ENCODE data around the gene SIX3.

DNA sequence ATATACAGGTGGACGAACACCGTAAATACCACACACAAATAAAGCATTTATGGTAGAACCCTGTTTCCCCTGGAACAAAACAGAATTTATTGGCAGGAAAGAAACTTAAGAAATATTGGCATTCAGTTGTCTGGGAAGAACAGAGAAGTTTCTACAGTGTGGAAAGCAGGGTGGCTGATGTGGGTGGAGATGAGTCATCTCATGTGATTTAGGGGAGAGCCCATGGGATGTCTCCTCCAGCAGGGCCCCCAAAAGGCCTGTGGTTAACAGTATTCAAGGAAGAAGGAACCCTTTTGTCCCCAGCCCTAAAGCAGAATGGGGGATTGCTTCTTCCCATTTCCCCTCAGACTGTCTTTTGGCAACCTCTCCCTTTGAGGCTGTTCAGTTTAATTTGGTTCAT lies 24.2 kb downstream of the SIX3 start:
- TF ChIP-seq, protein P1, sequence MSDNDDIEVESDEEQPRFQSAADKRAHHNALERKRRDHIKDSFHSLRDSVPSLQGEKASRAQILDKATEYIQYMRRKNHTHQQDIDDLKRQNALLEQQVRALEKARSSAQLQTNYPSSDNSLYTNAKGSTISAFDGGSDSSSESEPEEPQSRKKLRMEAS (IDR thresholded peaks at IDR 0.05), result no peak
- TF ChIP-seq TAF1 (IDR thresholded peaks at IDR 0.05; ENCODE audit: low read depth) (no peak), CEBPB (IDR thresholded peaks at IDR 0.05) (no peak), FOXM1 (IDR thresholded peaks at IDR 0.05; ENCODE audit: borderline replicate concordance, low read depth) (no peak), CREB1 (IDR thresholded peaks at IDR 0.05; ENCODE audit: low read depth) (no peak), EP300 (IDR thresholded peaks at IDR 0.05; ENCODE audit: borderline replicate concordance) (no peak)
- TF ChIP-seq, protein P2, sequence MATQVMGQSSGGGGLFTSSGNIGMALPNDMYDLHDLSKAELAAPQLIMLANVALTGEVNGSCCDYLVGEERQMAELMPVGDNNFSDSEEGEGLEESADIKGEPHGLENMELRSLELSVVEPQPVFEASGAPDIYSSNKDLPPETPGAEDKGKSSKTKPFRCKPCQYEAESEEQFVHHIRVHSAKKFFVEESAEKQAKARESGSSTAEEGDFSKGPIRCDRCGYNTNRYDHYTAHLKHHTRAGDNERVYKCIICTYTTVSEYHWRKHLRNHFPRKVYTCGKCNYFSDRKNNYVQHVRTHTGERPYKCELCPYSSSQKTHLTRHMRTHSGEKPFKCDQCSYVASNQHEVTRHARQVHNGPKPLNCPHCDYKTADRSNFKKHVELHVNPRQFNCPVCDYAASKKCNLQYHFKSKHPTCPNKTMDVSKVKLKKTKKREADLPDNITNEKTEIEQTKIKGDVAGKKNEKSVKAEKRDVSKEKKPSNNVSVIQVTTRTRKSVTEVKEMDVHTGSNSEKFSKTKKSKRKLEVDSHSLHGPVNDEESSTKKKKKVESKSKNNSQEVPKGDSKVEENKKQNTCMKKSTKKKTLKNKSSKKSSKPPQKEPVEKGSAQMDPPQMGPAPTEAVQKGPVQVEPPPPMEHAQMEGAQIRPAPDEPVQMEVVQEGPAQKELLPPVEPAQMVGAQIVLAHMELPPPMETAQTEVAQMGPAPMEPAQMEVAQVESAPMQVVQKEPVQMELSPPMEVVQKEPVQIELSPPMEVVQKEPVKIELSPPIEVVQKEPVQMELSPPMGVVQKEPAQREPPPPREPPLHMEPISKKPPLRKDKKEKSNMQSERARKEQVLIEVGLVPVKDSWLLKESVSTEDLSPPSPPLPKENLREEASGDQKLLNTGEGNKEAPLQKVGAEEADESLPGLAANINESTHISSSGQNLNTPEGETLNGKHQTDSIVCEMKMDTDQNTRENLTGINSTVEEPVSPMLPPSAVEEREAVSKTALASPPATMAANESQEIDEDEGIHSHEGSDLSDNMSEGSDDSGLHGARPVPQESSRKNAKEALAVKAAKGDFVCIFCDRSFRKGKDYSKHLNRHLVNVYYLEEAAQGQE (IDR thresholded peaks at IDR 0.05; ENCODE audit: low read depth), result no peak
